Psoas muscle (tissue), 8 donors: ENCODE measurements around the gene SOX18. TPM values are rescaled to one million over a fixed set of nuclear protein-coding genes. Genes with fewer than 3 reads are reported as not detected.

ENCODE experiments used
- ATAC-seq, 4 donors: fragments of 200-7000 bp; cut with Tn5 transposase; one replicate each; pipeline ENCODE4 v1.9.1; 2020; ENCODE audit warnings: moderate library complexity in 3 of 4, mild to moderate bottlenecking in 2 of 4
- DNase-seq, 2 donors: peaks; one replicate each; pipeline ENCODE4 v3.0.0-alpha.2; 2020
- H3K27ac ChIP-seq: fragments of 200-600 bp; one replicate; pipeline ENCODE4 v1.8.0; 2022
- H3K27me3 ChIP-seq, 3 donors: fragments of 200-600 bp in 1 of 3; one replicate each; pipeline versions ENCODE4 v1.6.1 to v1.8.0; 2013 to 2022; ENCODE audit warnings: low read length in 2 of 3, mild to moderate bottlenecking in 2 of 3, moderate library complexity in 1 of 3; ENCODE audit not compliant: insufficient read depth in 3 of 3
- H3K36me3 ChIP-seq, 2 donors: fragments of 200-600 bp in 1 of 2; one replicate each; pipeline versions ENCODE4 v1.6.1 to v1.8.0; 2013 to 2022; ENCODE audit warnings: low read depth in 1 of 2, mild to moderate bottlenecking in 1 of 2, moderate library complexity in 1 of 2; ENCODE audit not compliant: insufficient read depth in 1 of 2
- H3K4me1 ChIP-seq: fragments of 200-600 bp; one replicate; pipeline ENCODE4 v1.8.0; 2022
- H3K4me3 ChIP-seq: fragments of 200-600 bp; one replicate; pipeline ENCODE4 v1.8.0; 2022; ENCODE audit warnings: mild to moderate bottlenecking
- H3K9me3 ChIP-seq: fragments of 200-600 bp; one replicate; pipeline ENCODE4 v1.8.0; 2022
- CTCF ChIP-seq: fragments of 200-600 bp; IDR thresholded peaks from one replicate; pipeline ENCODE4 v1.8.0; 2022; ENCODE audit warnings: antibody characterized with exemption
- WGBS, 3 donors: extraction: QIAGEN DNeasy Blood & Tissue Kit; methylation state at CpG; one replicate each; pipeline versions ENCODE4 v1.1.6 to v1.1.7; 2013; 5-methylcytosine and 5-hydroxymethylcytosine counted together
- intact Hi-C, 2 donors: fragments of 100-400 bp; cut with DNase I; formaldehyde crosslinking; loops; one replicate each; pipeline versions ENCODE4 v1.11.0 to v1.14.2; 2022
- polyA plus RNA-seq, 3 donors: library from polyadenylated mRNA; stranded (reverse); fragments of 200-250 nt; gene quantifications; one replicate each; pipeline ENCODE4 v1.2.3, GENCODE V29; 2013
- total RNA-seq, 4 donors: library from RNA; stranded (reverse); fragmentation: NEBNext Ultra II Directional in 2 of 4; extraction: Animal tissue kit (Norgen Biotek cat#: 25700) in 2 of 4; gene quantifications; one replicate each; pipeline versions ENCODE4 v1.2.1 to v1.2.4, GENCODE V29; 2021 to 2023
- donor health status: healthy with polysubstance abuse.
- donor health status: DM: no; HTN: no; CAD: no; lungs with moderate emphysema.
- donor health status: Bipolar disorder and iron deficiency.
- donor health status: healthy.
- donor health status: DM: yes; HTN: yes; CAD: no.
- donor health status: DM: no; HTN: no; CAD: no.
- donor health status: DM: no; HTN: no; CAD: no.
- donor health status: DM: yes; HTN: yes; CAD: no.

The SOX18 gene
- total and polyA plus RNA-seq, 7 donors, result 4.2 to 50.8 (median 15.4) TPM

- peak overlapping the region; percentile 76 for H3K4me3 ChIP-seq
- peak overlapping the region; percentile 42 for H3K27ac ChIP-seq
- no peak for TF ChIP-seq CTCF
- no peaks in the 10 kb centered on the region for H3K9me3 ChIP-seq
- ATAC-seq, result no peak
- H3K36me3 ChIP-seq, result peaks cover 0 to 1% of the 10 kb centered on the region in 2 donors
- peaks cover 16% of the 10 kb centered on the region for H3K4me1 ChIP-seq
- WGBS, 3 donors, result 22 to 45% (median 27%) methylated on average over 4 of the region's 4 CpGs
- intact Hi-C loops, result no loop called here
- no peak for DNase-seq
- H3K27me3 ChIP-seq, result peaks cover 0 to 15% (median 2%) of the 10 kb centered on the region in 3 donors
Measured at GRCh38 chr20:64078934-64079272, 29.5 kb upstream of the SOX18 start.

DNA sequence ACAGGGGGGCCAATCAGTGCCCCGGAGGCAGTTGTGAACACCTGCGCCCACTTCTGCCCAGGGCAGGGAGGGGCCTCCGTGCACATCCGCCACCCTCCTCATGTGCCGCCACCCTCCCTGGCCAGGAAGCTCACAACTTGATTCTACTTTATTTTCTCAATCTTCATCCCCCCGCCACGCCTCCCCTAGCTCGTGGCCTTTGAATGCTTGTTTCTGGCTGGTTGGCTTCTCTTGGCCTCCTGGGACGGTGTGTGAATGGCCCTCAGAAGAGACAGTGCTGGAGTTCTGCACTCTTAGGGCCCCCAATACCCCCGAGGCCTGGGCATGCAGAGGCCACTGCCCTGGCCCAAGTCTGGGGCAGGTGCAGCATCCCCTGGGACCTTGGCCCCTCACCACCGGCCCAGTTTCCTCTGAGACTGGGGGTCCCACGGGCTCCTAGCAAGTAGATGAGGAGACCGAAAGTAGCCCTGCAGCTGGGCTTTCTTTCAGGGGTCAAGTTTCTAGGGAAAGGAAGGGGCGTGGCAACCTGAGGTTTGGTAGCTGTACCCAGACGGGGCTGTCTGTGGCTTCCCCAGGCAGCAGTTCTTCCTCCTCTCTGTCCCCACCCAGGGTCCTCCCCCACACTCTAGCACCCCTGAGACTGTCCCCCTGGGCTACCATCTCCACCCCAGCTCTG lies 28.6 kb upstream of the SOX18 start:
- ATAC-seq (no peak), DNase-seq (no peak)
- Histone ChIP-seq H3K36me3 (peaks cover 0 to 10% of the 10 kb centered on the region in 2 donors), H3K4me3 (peak overlapping the region; percentile 76), H3K27me3 (peaks cover 0 to 6% (median 2%) of the 10 kb centered on the region in 3 donors), H3K27ac (no peak overlapping the region), H3K9me3 (no peaks in the 10 kb centered on the region), H3K4me1 (peaks cover 10% of the 10 kb centered on the region)
- intact Hi-C loops, result no loop called here
- TF ChIP-seq CTCF, result no peak
- 58 to 71% (median 64%) methylated on average over 15 of the region's 15 CpGs for WGBS, 3 donors

DNA sequence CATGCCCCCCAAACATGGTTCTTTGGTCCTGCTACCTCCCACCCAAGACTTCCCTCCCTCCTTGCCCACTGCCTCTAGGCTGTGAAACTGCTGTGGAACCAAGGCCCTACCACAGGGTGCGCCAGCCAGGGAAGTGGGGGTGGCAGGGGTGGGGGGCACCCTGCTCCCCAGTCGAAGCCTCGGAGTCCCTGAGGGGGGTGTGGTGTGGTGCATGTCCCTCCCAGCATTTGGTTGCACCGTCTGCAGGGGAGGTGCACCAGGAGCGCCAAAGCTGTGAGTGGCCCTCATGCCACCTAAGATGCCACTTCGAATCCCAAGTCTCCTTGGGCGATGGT lies 28.1 kb upstream of the SOX18 start:
- Histone ChIP-seq H3K27ac (no peak overlapping the region), H3K4me1 (peaks cover 10% of the 10 kb centered on the region), H3K4me3 (peak overlapping the region; percentile 76), H3K36me3 (peaks cover 0 to 10% of the 10 kb centered on the region in 2 donors), H3K27me3 (peaks cover 0 to 4% (median 2%) of the 10 kb centered on the region in 3 donors), H3K9me3 (no peaks in the 10 kb centered on the region)
- TF ChIP-seq CTCF, result no peak
- no peak for DNase-seq
- WGBS, 3 donors, result 79 to 90% (median 84%) methylated on average over 6 to 7 of the region's 7 CpGs
- no peak for ATAC-seq
- intact Hi-C loops, result no loop called here

DNA sequence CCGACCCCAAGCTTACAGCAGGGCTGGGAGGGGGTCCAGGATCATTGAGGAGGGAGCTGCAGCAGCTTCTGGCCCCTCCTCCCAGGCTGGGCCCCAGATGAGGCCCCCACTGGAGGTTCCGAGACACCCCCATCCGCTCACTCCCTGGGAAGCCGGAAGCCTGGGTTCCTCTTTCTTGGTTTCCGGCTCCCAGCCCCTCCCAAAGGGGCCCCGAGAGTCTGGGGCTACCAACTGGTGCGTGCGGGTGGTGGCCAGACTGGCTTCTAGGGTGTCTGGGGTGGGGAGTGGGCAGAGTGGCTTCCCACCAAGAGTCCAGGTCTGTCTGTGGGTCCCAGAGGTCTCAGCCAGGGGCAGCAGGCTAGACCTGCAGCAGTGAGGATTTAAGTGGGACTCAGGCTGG lies 27.7 kb upstream of the SOX18 start:
- no peaks in the 10 kb centered on the region for H3K9me3 ChIP-seq
- H3K27me3 ChIP-seq, result peaks cover 0 to 2% (median 0%) of the 10 kb centered on the region in 3 donors
- H3K27ac ChIP-seq, result no peak overlapping the region
- ATAC-seq, result no peak
- no peak for DNase-seq
- peak overlapping the region; percentile 76 for H3K4me3 ChIP-seq
- peaks cover 0 to 10% of the 10 kb centered on the region in 2 donors for H3K36me3 ChIP-seq
- WGBS, 3 donors, result 88 to 93% (median 89%) methylated on average over 8 of the region's 8 CpGs
- no peak for TF ChIP-seq CTCF
- H3K4me1 ChIP-seq, result peaks cover 10% of the 10 kb centered on the region
- intact Hi-C loops, result no loop called here
